Measurements from ENCODE around the gene IRF2BP1.
A peak's percentile ranks its signal among the peaks of the same experiment; 100 is the strongest.

The IRF2BP1 gene

GRCh38 chr19:45863335-45863839 lies 22.6 kb downstream of the IRF2BP1 start:
- Histone ChIP-seq H3K27ac (no peak overlapping the region), H3K4me2 (ENCODE audit: low read length) (peak overlapping the region; percentile 63), H3K27me3 (ENCODE audit: control insufficient read depth, insufficient read depth, low read length) (no peaks in the 10 kb centered on the region), H3K79me2 (peaks cover 3% of the 10 kb centered on the region), H3K9me3 (ENCODE audit: control insufficient read depth, low read length) (no peaks in the 10 kb centered on the region), H3K36me3 (ENCODE audit: control insufficient read depth, insufficient read depth, low read length) (no peaks in the 10 kb centered on the region), H3K4me3 (ENCODE audit: low read depth, low read length) (peak overlapping the region; percentile 86), H3K9ac (no peak overlapping the region), H3K4me1 (peaks cover 3% of the 10 kb centered on the region), H2AFZ (peak overlapping the region; percentile 82)
- TF ChIP-seq, protein P1, sequence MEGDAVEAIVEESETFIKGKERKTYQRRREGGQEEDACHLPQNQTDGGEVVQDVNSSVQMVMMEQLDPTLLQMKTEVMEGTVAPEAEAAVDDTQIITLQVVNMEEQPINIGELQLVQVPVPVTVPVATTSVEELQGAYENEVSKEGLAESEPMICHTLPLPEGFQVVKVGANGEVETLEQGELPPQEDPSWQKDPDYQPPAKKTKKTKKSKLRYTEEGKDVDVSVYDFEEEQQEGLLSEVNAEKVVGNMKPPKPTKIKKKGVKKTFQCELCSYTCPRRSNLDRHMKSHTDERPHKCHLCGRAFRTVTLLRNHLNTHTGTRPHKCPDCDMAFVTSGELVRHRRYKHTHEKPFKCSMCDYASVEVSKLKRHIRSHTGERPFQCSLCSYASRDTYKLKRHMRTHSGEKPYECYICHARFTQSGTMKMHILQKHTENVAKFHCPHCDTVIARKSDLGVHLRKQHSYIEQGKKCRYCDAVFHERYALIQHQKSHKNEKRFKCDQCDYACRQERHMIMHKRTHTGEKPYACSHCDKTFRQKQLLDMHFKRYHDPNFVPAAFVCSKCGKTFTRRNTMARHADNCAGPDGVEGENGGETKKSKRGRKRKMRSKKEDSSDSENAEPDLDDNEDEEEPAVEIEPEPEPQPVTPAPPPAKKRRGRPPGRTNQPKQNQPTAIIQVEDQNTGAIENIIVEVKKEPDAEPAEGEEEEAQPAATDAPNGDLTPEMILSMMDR (IDR thresholded peaks at IDR 0.05) = no peak

GRCh38 chr19:45862564-45863334 lies 23.2 kb downstream of the IRF2BP1 start, which contains the start of gene SYMPK:
TSS of gene SYMPK (minus strand) at chr19:45863147. CDS start at chr19:45854495, 8,652 bp downstream.
- Histone ChIP-seq H3K79me2 (peaks cover 7% of the 10 kb centered on the region), H2AFZ (peak within 1 kb of the TSS; percentile 82), H3K36me3 (ENCODE audit: control insufficient read depth, insufficient read depth, low read length) (no peaks in the 10 kb centered on the region), H3K9ac (peak within 1 kb of the TSS; percentile 7), H3K9me3 (ENCODE audit: control insufficient read depth, low read length) (no peaks in the 10 kb centered on the region), H3K4me1 (peaks cover 3% of the 10 kb centered on the region), H3K4me3 (ENCODE audit: low read depth, low read length) (peak within 1 kb of the TSS; percentile 86), H3K27me3 (ENCODE audit: control insufficient read depth, insufficient read depth, low read length) (no peaks in the 10 kb centered on the region), H3K4me2 (ENCODE audit: low read length) (peak within 1 kb of the TSS; percentile 89), H3K27ac (peak within 1 kb of the TSS; percentile 51)
- TF ChIP-seq, protein P1 (IDR thresholded peaks at IDR 0.05) = no peak

- H3K4me2 ChIP-seq (ENCODE audit: low read length) = peak overlapping the region; percentile 89
- peak overlapping the region; percentile 86 for H3K4me3 ChIP-seq (ENCODE audit: low read depth, low read length)
- no peaks in the 10 kb centered on the region for H3K9me3 ChIP-seq (ENCODE audit: control insufficient read depth, low read length)
- H3K27me3 ChIP-seq (ENCODE audit: control insufficient read depth, insufficient read depth, low read length) = no peaks in the 10 kb centered on the region
- H3K4me1 ChIP-seq = peaks cover 3% of the 10 kb centered on the region
- H2AFZ ChIP-seq = peak overlapping the region; percentile 82
- H3K79me2 ChIP-seq = peaks cover 7% of the 10 kb centered on the region
- peak overlapping the region; percentile 51 for H3K27ac ChIP-seq
- TF ChIP-seq, protein P1 (IDR thresholded peaks at IDR 0.05) = no peak
- H3K36me3 ChIP-seq (ENCODE audit: control insufficient read depth, insufficient read depth, low read length) = no peaks in the 10 kb centered on the region
- H3K9ac ChIP-seq = no peak overlapping the region
Measured at GRCh38 chr19:45862271-45862563, 23.7 kb downstream of the IRF2BP1 start.

- no peaks in the 10 kb centered on the region for H3K27me3 ChIP-seq (ENCODE audit: control insufficient read depth, insufficient read depth, low read length)
- no peak overlapping the region for H3K4me3 ChIP-seq (ENCODE audit: low read depth, low read length)
- no peak overlapping the region for H2AFZ ChIP-seq
- peaks cover 3% of the 10 kb centered on the region for H3K4me1 ChIP-seq
- TF ChIP-seq, protein P1 (IDR thresholded peaks at IDR 0.05) = no peak
- no peaks in the 10 kb centered on the region for H3K9me3 ChIP-seq (ENCODE audit: control insufficient read depth, low read length)
- H3K36me3 ChIP-seq (ENCODE audit: control insufficient read depth, insufficient read depth, low read length) = no peaks in the 10 kb centered on the region
- no peak overlapping the region for H3K27ac ChIP-seq
- no peak overlapping the region for H3K9ac ChIP-seq
- H3K4me2 ChIP-seq (ENCODE audit: low read length) = no peak overlapping the region
- peaks cover 7% of the 10 kb centered on the region for H3K79me2 ChIP-seq
Measured at GRCh38 chr19:45860359-45861259, 25.3 kb downstream of the IRF2BP1 start.

Measured in parathyroid adenoma (tissue), 2 donors.